ENCODE measurements around the gene PSMD5.

The PSMD5 gene

GRCh38 chr9:120839146-120839545, 3.6 kb downstream of the PSMD5 start:
- Histone ChIP-seq H3K36me3 (ENCODE audit: control insufficient read depth, insufficient read depth, low read length) (peaks cover 19% of the 10 kb centered on the region), H3K27me3 (ENCODE audit: control insufficient read depth, insufficient read depth, low read length) (no peaks in the 10 kb centered on the region), H3K27ac (ENCODE audit: low read depth, low read length) (no peak overlapping the region), H3K4me3 (ENCODE audit: low read depth, low read length) (no peak overlapping the region), H3K9me3 (ENCODE audit: control insufficient read depth, insufficient read depth, low read depth, low read length) (no peaks in the 10 kb centered on the region), H3K9ac (ENCODE audit: low read length) (no peak overlapping the region), H3K4me1 (ENCODE audit: control insufficient read depth, insufficient read depth, low read length) (peaks cover 6% of the 10 kb centered on the region; the same call in 1 of the 2 replicates)

GRCh38 chr9:120837921-120838320, 4.8 kb downstream of the PSMD5 start:
- H3K9me3 ChIP-seq (ENCODE audit: control insufficient read depth, insufficient read depth, low read depth, low read length): no peaks in the 10 kb centered on the region
- peaks cover 24% of the 10 kb centered on the region for H3K36me3 ChIP-seq (ENCODE audit: control insufficient read depth, insufficient read depth, low read length)
- 0 out of 2 replicates have a peak, but pooled peaks cover 3% of the 10 kb centered on the region for H3K4me1 ChIP-seq (ENCODE audit: control insufficient read depth, insufficient read depth, low read length)
- H3K27ac ChIP-seq (ENCODE audit: low read depth, low read length): no peak overlapping the region
- H3K9ac ChIP-seq (ENCODE audit: low read length): no peak overlapping the region
- no peaks in the 10 kb centered on the region for H3K27me3 ChIP-seq (ENCODE audit: control insufficient read depth, insufficient read depth, low read length)
- no peak overlapping the region for H3K4me3 ChIP-seq (ENCODE audit: low read depth, low read length)

DNA sequence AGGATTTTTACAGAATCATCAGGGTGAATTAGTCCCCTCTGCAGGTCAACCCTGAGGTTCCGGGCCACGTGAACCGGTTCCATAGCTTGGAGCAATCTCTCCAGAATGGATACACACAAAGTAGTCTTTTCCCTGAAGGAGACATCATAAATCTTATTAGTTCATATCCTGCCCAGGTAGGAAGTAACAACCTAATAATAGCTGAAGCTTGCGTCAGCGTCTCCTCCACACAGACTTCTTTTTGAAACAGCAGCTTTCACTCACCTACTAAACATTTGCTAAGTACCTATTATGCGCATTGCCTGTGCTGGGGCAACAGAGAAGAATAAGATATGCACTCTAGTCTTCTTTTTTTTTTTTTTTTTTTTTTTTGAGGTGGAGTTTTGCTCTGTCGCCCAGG, 9.4 kb downstream of the PSMD5 start:
- no peak overlapping the region for H3K4me3 ChIP-seq (ENCODE audit: low read depth, low read length)
- H3K9ac ChIP-seq (ENCODE audit: low read length): no peak overlapping the region

DNA sequence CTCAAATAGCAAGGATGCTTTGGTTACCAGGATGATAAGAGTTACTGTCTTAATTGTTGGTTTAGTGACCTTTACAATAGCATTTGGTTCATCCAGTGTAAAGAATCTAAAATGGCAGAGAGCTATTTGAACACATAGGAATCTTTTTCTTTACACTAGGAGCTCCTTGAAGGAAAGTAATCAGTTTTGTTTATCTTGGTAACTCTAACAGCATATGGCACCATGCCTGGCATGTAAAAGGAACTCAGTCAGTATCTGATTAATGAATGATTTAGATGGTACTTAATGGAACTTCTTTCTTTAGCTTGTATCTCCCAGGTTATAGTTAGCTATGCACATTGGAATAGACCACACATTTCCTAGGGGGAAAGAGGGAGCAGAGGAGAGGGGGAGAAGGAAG, 9.9 kb downstream of the PSMD5 start:
- Histone ChIP-seq H3K4me1 (ENCODE audit: control insufficient read depth, insufficient read depth, low read length) (no peaks in the 10 kb centered on the region), H3K36me3 (ENCODE audit: control insufficient read depth, insufficient read depth, low read length) (peaks cover 57% of the 10 kb centered on the region), H3K4me3 (ENCODE audit: low read depth, low read length) (no peak overlapping the region), H3K27me3 (ENCODE audit: control insufficient read depth, insufficient read depth, low read length) (no peaks in the 10 kb centered on the region), H3K9me3 (ENCODE audit: control insufficient read depth, insufficient read depth, low read depth, low read length) (no peaks in the 10 kb centered on the region), H3K27ac (ENCODE audit: low read depth, low read length) (peak overlapping the region; percentile 5; the same call in 1 of the 2 replicates), H3K9ac (ENCODE audit: low read length) (no peak overlapping the region)

More for the DNA sequence above, 9.4 kb downstream of the PSMD5 start:
- no peaks in the 10 kb centered on the region for H3K4me1 ChIP-seq (ENCODE audit: control insufficient read depth, insufficient read depth, low read length)
- no peaks in the 10 kb centered on the region for H3K9me3 ChIP-seq (ENCODE audit: control insufficient read depth, insufficient read depth, low read depth, low read length)
- H3K27ac ChIP-seq (ENCODE audit: low read depth, low read length): peak overlapping the region; percentile 5; the same call in 1 of the 2 replicates
- peaks cover 59% of the 10 kb centered on the region for H3K36me3 ChIP-seq (ENCODE audit: control insufficient read depth, insufficient read depth, low read length)
- no peaks in the 10 kb centered on the region for H3K27me3 ChIP-seq (ENCODE audit: control insufficient read depth, insufficient read depth, low read length)

GRCh38 chr9:120830865-120831264, 11.9 kb downstream of the PSMD5 start:
- Histone ChIP-seq H3K36me3 (ENCODE audit: control insufficient read depth, insufficient read depth, low read length) (peaks cover 74% of the 10 kb centered on the region), H3K27me3 (ENCODE audit: control insufficient read depth, insufficient read depth, low read length) (no peaks in the 10 kb centered on the region), H3K4me1 (ENCODE audit: control insufficient read depth, insufficient read depth, low read length) (no peaks in the 10 kb centered on the region), H3K9ac (ENCODE audit: low read length) (no peak overlapping the region), H3K9me3 (ENCODE audit: control insufficient read depth, insufficient read depth, low read depth, low read length) (no peaks in the 10 kb centered on the region), H3K4me3 (ENCODE audit: low read depth, low read length) (no peak overlapping the region), H3K27ac (ENCODE audit: low read depth, low read length) (no peak overlapping the region)

DNA sequence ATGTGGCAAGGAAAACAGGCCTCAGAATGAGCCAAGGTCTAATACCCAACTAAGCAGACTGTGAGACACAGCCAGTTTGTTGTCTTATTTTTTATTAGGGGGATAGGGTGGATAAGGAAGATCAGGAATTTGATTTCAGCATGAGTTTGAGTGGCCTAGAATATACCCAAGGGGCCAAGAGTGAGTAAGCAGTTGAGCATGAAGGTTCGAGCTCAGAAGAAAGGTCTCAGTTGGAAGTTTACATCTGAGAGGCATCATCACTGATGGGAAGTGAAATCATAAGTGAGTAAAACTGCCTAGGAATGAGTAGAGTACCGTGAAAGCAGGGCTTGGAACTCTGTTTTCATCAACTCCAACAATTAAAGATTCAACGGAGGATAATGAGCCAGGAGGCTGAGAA, 12.6 kb downstream of the PSMD5 start:
- Histone ChIP-seq H3K9me3 (ENCODE audit: control insufficient read depth, insufficient read depth, low read depth, low read length) (no peaks in the 10 kb centered on the region), H3K27me3 (ENCODE audit: control insufficient read depth, insufficient read depth, low read length) (no peaks in the 10 kb centered on the region), H3K36me3 (ENCODE audit: control insufficient read depth, insufficient read depth, low read length) (peaks cover 71% of the 10 kb centered on the region), H3K4me1 (ENCODE audit: control insufficient read depth, insufficient read depth, low read length) (no peaks in the 10 kb centered on the region), H3K4me3 (ENCODE audit: low read depth, low read length) (no peak overlapping the region), H3K9ac (ENCODE audit: low read length) (no peak overlapping the region), H3K27ac (ENCODE audit: low read depth, low read length) (no peak overlapping the region)

GRCh38 chr9:120829650-120830049, 13.1 kb downstream of the PSMD5 start:
- Histone ChIP-seq H3K4me3 (ENCODE audit: low read depth, low read length) (no peak overlapping the region), H3K36me3 (ENCODE audit: control insufficient read depth, insufficient read depth, low read length) (peaks cover 71% of the 10 kb centered on the region), H3K4me1 (ENCODE audit: control insufficient read depth, insufficient read depth, low read length) (no peaks in the 10 kb centered on the region), H3K27me3 (ENCODE audit: control insufficient read depth, insufficient read depth, low read length) (no peaks in the 10 kb centered on the region), H3K9ac (ENCODE audit: low read length) (no peak overlapping the region), H3K27ac (ENCODE audit: low read depth, low read length) (no peak overlapping the region), H3K9me3 (ENCODE audit: control insufficient read depth, insufficient read depth, low read depth, low read length) (no peaks in the 10 kb centered on the region)

DNA sequence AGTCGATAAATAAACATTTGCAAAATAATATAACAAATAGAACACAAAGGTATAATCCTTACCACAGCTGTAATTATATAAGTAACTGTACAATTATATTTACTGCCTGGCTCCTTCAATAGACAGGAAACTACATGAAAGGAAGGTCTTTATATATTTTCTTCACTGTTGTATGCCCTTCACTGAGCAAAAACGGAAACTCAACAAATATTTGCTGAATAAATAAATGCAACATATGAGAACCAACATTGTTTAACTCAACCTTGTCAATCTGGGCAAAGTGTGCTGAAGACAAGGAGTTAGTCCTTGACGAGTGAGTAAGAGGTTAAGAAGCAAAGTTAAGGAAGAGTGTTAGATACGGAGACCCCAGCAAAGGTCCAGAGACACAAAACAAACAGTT, 22.6 kb downstream of the PSMD5 start:
- Histone ChIP-seq H3K27me3 (ENCODE audit: control insufficient read depth, insufficient read depth, low read length) (no peaks in the 10 kb centered on the region), H3K27ac (ENCODE audit: low read depth, low read length) (no peak overlapping the region), H3K9me3 (ENCODE audit: control insufficient read depth, insufficient read depth, low read depth, low read length) (no peaks in the 10 kb centered on the region), H3K9ac (ENCODE audit: low read length) (no peak overlapping the region), H3K36me3 (ENCODE audit: control insufficient read depth, insufficient read depth, low read length) (peaks cover 82% of the 10 kb centered on the region), H3K4me1 (ENCODE audit: control insufficient read depth, insufficient read depth, low read length) (no peaks in the 10 kb centered on the region), H3K4me3 (ENCODE audit: low read depth, low read length) (no peak overlapping the region)

- Histone ChIP-seq H3K9me3 (ENCODE audit: control insufficient read depth, insufficient read depth, low read depth, low read length) (no peaks in the 10 kb centered on the region), H3K4me3 (ENCODE audit: low read depth, low read length) (no peak overlapping the region), H3K36me3 (ENCODE audit: control insufficient read depth, insufficient read depth, low read length) (peaks cover 69% of the 10 kb centered on the region), H3K9ac (ENCODE audit: low read length) (no peak overlapping the region), H3K4me1 (ENCODE audit: control insufficient read depth, insufficient read depth, low read length) (no peaks in the 10 kb centered on the region), H3K27ac (ENCODE audit: low read depth, low read length) (no peak overlapping the region), H3K27me3 (ENCODE audit: control insufficient read depth, insufficient read depth, low read length) (no peaks in the 10 kb centered on the region)
Measured at GRCh38 chr9:120818595-120818994, 24.1 kb downstream of the PSMD5 start.

DNA sequence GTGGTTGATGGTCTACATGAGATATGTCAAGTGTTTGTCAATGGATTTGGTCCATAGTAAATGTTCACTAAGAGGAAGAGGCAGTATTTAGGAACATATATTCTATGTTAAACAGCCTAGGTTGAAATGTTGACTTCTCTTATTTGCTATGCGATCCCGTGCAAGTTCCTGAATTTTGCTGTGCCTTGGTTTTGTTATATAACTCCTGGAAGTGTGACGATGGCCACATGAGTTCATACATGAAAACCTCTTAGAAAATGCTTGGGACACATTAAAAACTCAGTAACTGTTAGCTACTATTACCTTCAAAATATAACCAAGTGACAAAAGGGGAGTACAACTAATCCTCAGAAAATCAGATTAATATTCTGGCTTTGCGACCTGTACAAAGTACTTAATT, 27.6 kb downstream of the PSMD5 start:
- H3K4me3 ChIP-seq (ENCODE audit: low read depth, low read length): no peak overlapping the region

DNA sequence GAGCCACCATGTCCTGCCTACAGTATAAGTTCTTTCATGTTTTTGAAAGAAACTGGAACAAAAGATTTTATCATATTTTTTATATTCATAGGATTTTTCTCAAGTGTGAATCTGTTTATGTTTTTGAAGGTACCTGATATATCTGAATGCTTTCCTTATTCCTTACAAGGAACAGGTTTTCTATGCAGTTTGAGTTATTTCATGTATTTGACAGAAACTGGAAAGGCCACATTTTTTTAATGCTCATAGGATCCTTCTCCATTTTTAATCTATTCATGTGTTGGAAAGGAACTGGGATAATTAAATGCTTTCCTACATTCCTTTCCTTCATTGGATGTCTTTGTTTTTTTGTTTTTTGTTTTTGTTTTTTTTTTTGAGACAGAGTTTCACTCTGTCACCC, 33.8 kb downstream of the PSMD5 start:
- Histone ChIP-seq H3K9ac (ENCODE audit: low read length) (no peak overlapping the region), H3K36me3 (ENCODE audit: control insufficient read depth, insufficient read depth, low read length) (no peaks in the 10 kb centered on the region), H3K27ac (ENCODE audit: low read depth, low read length) (no peak overlapping the region), H3K4me3 (ENCODE audit: low read depth, low read length) (no peak overlapping the region), H3K27me3 (ENCODE audit: control insufficient read depth, insufficient read depth, low read length) (no peaks in the 10 kb centered on the region), H3K9me3 (ENCODE audit: control insufficient read depth, insufficient read depth, low read depth, low read length) (peaks cover 20% of the 10 kb centered on the region), H3K4me1 (ENCODE audit: control insufficient read depth, insufficient read depth, low read length) (no peaks in the 10 kb centered on the region)

More for the DNA sequence above, 27.6 kb downstream of the PSMD5 start:
- Histone ChIP-seq H3K9ac (ENCODE audit: low read length) (no peak overlapping the region), H3K27me3 (ENCODE audit: control insufficient read depth, insufficient read depth, low read length) (no peaks in the 10 kb centered on the region), H3K27ac (ENCODE audit: low read depth, low read length) (no peak overlapping the region), H3K9me3 (ENCODE audit: control insufficient read depth, insufficient read depth, low read depth, low read length) (no peaks in the 10 kb centered on the region), H3K36me3 (ENCODE audit: control insufficient read depth, insufficient read depth, low read length) (peaks cover 40% of the 10 kb centered on the region), H3K4me1 (ENCODE audit: control insufficient read depth, insufficient read depth, low read length) (no peaks in the 10 kb centered on the region)

All from HUES6 (cell line).